ENCODE measurements around the gene TMTC2. TPM values are rescaled to one million over a fixed set of nuclear protein-coding genes. Genes with fewer than 3 reads are reported as not detected.

The TMTC2 gene
- polyA plus RNA-seq, 1 experiment: 5.6 TPM

GRCh38 chr12:83082690-83083276, 396.1 kb downstream of the TMTC2 start:
- H3K4me3 ChIP-seq (ENCODE audit: low read depth, low read length): no peak overlapping the region
- ChIA-PET POLR2A (no interaction called here), CTCF (no interaction called here)
- H3K36me3 ChIP-seq (ENCODE audit: control insufficient read depth, insufficient read depth, low read length): no peaks in the 10 kb centered on the region
- no peak for DNase-seq (ENCODE audit: low read depth)
- no peak for TF ChIP-seq CTCF (IDR thresholded peaks at IDR 0.05; ENCODE audit: insufficient read depth, low read depth, low read length)
- no peaks in the 10 kb centered on the region for H3K27me3 ChIP-seq (ENCODE audit: control insufficient read depth, insufficient read depth, low read length)

GRCh38 chr12:83083616-83084015, 396.9 kb downstream of the TMTC2 start:
- Histone ChIP-seq H3K36me3 (ENCODE audit: control insufficient read depth, insufficient read depth, low read length) (no peaks in the 10 kb centered on the region), H3K4me3 (ENCODE audit: low read depth, low read length) (no peak overlapping the region), H3K27me3 (ENCODE audit: control insufficient read depth, insufficient read depth, low read length) (no peaks in the 10 kb centered on the region)
- no peak for DNase-seq (ENCODE audit: low read depth)
- CTCF ChIA-PET: no interaction called here
- TF ChIP-seq CTCF (IDR thresholded peaks at IDR 0.05; ENCODE audit: insufficient read depth, low read depth, low read length): no peak
- POLR2A ChIA-PET: no interaction called here

- DNase-seq (ENCODE audit: low read depth): no peak
- no peaks in the 10 kb centered on the region for H3K36me3 ChIP-seq (ENCODE audit: control insufficient read depth, insufficient read depth, low read length)
- ChIA-PET CTCF (interaction anchor here (0.6 kb wide), 1 partner anchor 30 kb away, joined by 3 read pairs; no protein-coding TSS in a partner anchor), POLR2A (no interaction called here)
- H3K27me3 ChIP-seq (ENCODE audit: control insufficient read depth, insufficient read depth, low read length): no peaks in the 10 kb centered on the region
- TF ChIP-seq CTCF (IDR thresholded peaks at IDR 0.05; ENCODE audit: insufficient read depth, low read depth, low read length): no peak
- H3K4me3 ChIP-seq (ENCODE audit: low read depth, low read length): no peak overlapping the region
Observed at GRCh38 chr12:83084516-83085234, 398.0 kb downstream of the TMTC2 start.

- H3K36me3 ChIP-seq (ENCODE audit: control insufficient read depth, insufficient read depth, low read length): no peaks in the 10 kb centered on the region
- no peak for DNase-seq (ENCODE audit: low read depth)
- ChIA-PET POLR2A (no interaction called here), CTCF (no interaction called here)
- H3K27me3 ChIP-seq (ENCODE audit: control insufficient read depth, insufficient read depth, low read length): no peaks in the 10 kb centered on the region
- H3K4me3 ChIP-seq (ENCODE audit: low read depth, low read length): no peak overlapping the region
- TF ChIP-seq CTCF (IDR thresholded peaks at IDR 0.05; ENCODE audit: insufficient read depth, low read depth, low read length): no peak
Observed at GRCh38 chr12:83086023-83086422, 399.3 kb downstream of the TMTC2 start.

GRCh38 chr12:83089575-83089974, 402.9 kb downstream of the TMTC2 start:
- CTCF ChIA-PET: interaction anchor here (1.0 kb wide), 1 partner anchor 15 kb away, joined by 3 read pairs; no protein-coding TSS in a partner anchor
- TF ChIP-seq CTCF (IDR thresholded peaks at IDR 0.05; ENCODE audit: insufficient read depth, low read depth, low read length): no peak

More at GRCh38 chr12:83089575-83089974, 402.9 kb downstream of the TMTC2 start:
- no peak for DNase-seq (ENCODE audit: low read depth)
- POLR2A ChIA-PET: no interaction called here
- no peak overlapping the region for H3K4me3 ChIP-seq (ENCODE audit: low read depth, low read length)
- H3K27me3 ChIP-seq (ENCODE audit: control insufficient read depth, insufficient read depth, low read length): no peaks in the 10 kb centered on the region
- H3K36me3 ChIP-seq (ENCODE audit: control insufficient read depth, insufficient read depth, low read length): no peaks in the 10 kb centered on the region

Data from BJ (cell line).